Measurements from ENCODE around the gene OPA1. TPM values are rescaled to one million over a fixed set of nuclear protein-coding genes. Genes with fewer than 3 reads are reported as not detected.

The OPA1 gene
- total RNA-seq, 1 experiment from 2014 or later: 72.0 TPM

DNA sequence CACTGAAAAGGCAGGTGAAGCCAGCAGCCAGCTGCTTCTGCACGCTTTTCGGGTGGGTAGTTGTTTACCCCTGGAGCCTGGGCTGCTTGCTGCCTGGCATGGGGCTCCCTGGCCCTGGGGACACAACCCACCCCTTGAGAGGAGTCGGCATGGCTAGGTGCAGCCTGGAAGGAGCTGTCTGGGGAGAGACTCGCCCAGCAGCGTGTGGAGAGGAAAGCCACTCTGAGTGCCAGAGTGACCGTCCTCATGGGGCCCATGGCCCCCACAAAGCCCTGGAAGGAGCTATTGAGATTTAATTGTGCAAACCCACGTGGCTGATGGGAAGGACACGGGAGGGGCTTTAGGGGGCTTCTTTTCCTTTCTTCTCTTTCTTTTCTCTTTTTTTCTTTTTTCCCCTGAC is 137.5 kb downstream of the OPA1 start (continued):
- TF ChIP-seq, protein P1, sequence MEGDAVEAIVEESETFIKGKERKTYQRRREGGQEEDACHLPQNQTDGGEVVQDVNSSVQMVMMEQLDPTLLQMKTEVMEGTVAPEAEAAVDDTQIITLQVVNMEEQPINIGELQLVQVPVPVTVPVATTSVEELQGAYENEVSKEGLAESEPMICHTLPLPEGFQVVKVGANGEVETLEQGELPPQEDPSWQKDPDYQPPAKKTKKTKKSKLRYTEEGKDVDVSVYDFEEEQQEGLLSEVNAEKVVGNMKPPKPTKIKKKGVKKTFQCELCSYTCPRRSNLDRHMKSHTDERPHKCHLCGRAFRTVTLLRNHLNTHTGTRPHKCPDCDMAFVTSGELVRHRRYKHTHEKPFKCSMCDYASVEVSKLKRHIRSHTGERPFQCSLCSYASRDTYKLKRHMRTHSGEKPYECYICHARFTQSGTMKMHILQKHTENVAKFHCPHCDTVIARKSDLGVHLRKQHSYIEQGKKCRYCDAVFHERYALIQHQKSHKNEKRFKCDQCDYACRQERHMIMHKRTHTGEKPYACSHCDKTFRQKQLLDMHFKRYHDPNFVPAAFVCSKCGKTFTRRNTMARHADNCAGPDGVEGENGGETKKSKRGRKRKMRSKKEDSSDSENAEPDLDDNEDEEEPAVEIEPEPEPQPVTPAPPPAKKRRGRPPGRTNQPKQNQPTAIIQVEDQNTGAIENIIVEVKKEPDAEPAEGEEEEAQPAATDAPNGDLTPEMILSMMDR (IDR thresholded peaks at IDR 0.05 in 2 of 3, conservative IDR thresholded peaks at IDR 0.05 in 1 of 3; ENCODE audit: borderline replicate concordance in 1 of 3, insufficient read depth in 1 of 3, low read depth in 2 of 3, low read length in 2 of 3): no peak

DNA sequence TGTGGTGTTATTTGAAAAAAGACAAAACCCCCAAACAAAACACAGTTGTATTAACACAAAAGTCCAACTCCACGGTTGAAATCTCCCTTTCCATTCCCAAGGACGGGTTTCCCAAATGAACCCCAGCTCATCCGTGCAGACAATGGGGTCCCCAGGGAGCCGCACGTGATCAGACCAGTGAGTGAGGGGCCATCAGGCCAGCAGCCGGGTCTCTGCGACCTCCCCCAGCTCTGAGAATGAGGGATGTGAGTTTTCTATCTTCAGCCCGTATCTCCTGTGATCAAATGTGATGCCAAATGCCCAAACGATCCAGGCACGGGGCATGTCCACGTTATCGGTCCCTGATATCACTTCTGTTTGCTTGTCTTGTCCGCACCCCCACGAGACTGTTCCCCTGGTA is 138.0 kb downstream of the OPA1 start:
- BruUV-seq (replicated peaks): no TSS peak
- Histone ChIP-seq H3K27me3 (ENCODE audit: insufficient read depth, low read length) (no peaks in the 10 kb centered on the region), H3K36me3 (ENCODE audit: control insufficient read depth in 1 of 2, insufficient read depth in 2 of 2, low read length in 2 of 2) (no peaks in the 10 kb centered on the region), H4K20me1 (ENCODE audit: insufficient read depth) (no peaks in the 10 kb centered on the region), H3K4me3 (replicated peaks in 1 of 2; ENCODE audit: low read depth in 1 of 2, low read length in 2 of 2) (no peak overlapping the region), H3K27ac (ENCODE audit: low read depth, low read length) (no peak overlapping the region), H3K9me2 (ENCODE audit: insufficient read depth) (no peaks in the 10 kb centered on the region), H3K4me1 (ENCODE audit: control insufficient read depth in 1 of 2, insufficient read depth in 2 of 2, low read length in 2 of 2) (peaks cover 0 to 11% of the 10 kb centered on the region in 2 experiments; a peak in 2 of 4 replicates), H3K4me2 (ENCODE audit: low read length) (no peak overlapping the region), H2AFZ (ENCODE audit: low read depth, low read length, poor library complexity, severe bottlenecking) (no peak overlapping the region), H3K79me2 (ENCODE audit: insufficient read depth, low read length) (no peaks in the 10 kb centered on the region), H3K9me3 (ENCODE audit: control insufficient read depth in 1 of 2, insufficient read depth in 1 of 2, low read depth in 1 of 2, low read length in 2 of 2) (no peaks in the 10 kb centered on the region), H3K9ac (ENCODE audit: low read length) (no peak overlapping the region)
- TF ChIP-seq ELF1 (IDR thresholded peaks at IDR 0.05; ENCODE audit: borderline replicate concordance, low read depth): no peak
- no peak for TF ChIP-seq JUND (IDR thresholded peaks at IDR 0.05)
- TF ChIP-seq, protein P1 (IDR thresholded peaks at IDR 0.05 in 2 of 3, conservative IDR thresholded peaks at IDR 0.05 in 1 of 3; ENCODE audit: borderline replicate concordance in 1 of 3, insufficient read depth in 1 of 3, low read depth in 2 of 3, low read length in 2 of 3): no peak
- no peak for TF ChIP-seq TCF7L2 (IDR thresholded peaks at IDR 0.05; ENCODE audit: borderline replicate concordance, extremely low read depth, insufficient read depth, insufficient read length)
- no peak for TF ChIP-seq CBX3 (IDR thresholded peaks at IDR 0.05; ENCODE audit: low read depth)
- TF ChIP-seq RAD21 (IDR thresholded peaks at IDR 0.05; ENCODE audit: low read depth): no peak
- TF ChIP-seq, protein P2, sequence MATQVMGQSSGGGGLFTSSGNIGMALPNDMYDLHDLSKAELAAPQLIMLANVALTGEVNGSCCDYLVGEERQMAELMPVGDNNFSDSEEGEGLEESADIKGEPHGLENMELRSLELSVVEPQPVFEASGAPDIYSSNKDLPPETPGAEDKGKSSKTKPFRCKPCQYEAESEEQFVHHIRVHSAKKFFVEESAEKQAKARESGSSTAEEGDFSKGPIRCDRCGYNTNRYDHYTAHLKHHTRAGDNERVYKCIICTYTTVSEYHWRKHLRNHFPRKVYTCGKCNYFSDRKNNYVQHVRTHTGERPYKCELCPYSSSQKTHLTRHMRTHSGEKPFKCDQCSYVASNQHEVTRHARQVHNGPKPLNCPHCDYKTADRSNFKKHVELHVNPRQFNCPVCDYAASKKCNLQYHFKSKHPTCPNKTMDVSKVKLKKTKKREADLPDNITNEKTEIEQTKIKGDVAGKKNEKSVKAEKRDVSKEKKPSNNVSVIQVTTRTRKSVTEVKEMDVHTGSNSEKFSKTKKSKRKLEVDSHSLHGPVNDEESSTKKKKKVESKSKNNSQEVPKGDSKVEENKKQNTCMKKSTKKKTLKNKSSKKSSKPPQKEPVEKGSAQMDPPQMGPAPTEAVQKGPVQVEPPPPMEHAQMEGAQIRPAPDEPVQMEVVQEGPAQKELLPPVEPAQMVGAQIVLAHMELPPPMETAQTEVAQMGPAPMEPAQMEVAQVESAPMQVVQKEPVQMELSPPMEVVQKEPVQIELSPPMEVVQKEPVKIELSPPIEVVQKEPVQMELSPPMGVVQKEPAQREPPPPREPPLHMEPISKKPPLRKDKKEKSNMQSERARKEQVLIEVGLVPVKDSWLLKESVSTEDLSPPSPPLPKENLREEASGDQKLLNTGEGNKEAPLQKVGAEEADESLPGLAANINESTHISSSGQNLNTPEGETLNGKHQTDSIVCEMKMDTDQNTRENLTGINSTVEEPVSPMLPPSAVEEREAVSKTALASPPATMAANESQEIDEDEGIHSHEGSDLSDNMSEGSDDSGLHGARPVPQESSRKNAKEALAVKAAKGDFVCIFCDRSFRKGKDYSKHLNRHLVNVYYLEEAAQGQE (IDR thresholded peaks at IDR 0.05; ENCODE audit: low read depth): no peak
- no peak for TF ChIP-seq POLR2AphosphoS5 (IDR thresholded peaks at IDR 0.05; ENCODE audit: low read depth, low read length)
- TF ChIP-seq, protein P3, sequence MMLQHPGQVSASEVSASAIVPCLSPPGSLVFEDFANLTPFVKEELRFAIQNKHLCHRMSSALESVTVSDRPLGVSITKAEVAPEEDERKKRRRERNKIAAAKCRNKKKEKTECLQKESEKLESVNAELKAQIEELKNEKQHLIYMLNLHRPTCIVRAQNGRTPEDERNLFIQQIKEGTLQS (IDR thresholded peaks at IDR 0.05): no peak
- TF ChIP-seq EZH2phosphoT487 (IDR thresholded peaks at IDR 0.05; ENCODE audit: borderline replicate concordance): no peak
- no peak for TF ChIP-seq MAX (IDR thresholded peaks at IDR 0.05)
- TF ChIP-seq SIN3A (IDR thresholded peaks at IDR 0.05; ENCODE audit: low read depth): no peak
- TF ChIP-seq ZFX (IDR thresholded peaks at IDR 0.05): no peak
- intact Hi-C loops (cut with micrococcal nuclease): no loop called here
- ChIA-PET RAD21 (ENCODE audit: low non-redundant PET in 1 of 2, low total read pairs in 2 of 2, uncharacterized antibody in 2 of 2, unreplicated experiment in 2 of 2) (no interaction called here), CTCF (no interaction called here), POLR2A (no interaction called here)
- no peak for ATAC-seq
- DNase-seq (ENCODE audit: low read depth, low spot score): no peak

All from HCT116 (cell line).